ENCODE results near the gene SIX1. TPM values are rescaled to one million over a fixed set of nuclear protein-coding genes. Genes with fewer than 3 reads are reported as not detected.

SIX1 gene
- total and polyA plus RNA-seq, 2 of the 4 experiments (the other 2 are of a cell fraction), result 7.7 to 15.0 TPM

DNA sequence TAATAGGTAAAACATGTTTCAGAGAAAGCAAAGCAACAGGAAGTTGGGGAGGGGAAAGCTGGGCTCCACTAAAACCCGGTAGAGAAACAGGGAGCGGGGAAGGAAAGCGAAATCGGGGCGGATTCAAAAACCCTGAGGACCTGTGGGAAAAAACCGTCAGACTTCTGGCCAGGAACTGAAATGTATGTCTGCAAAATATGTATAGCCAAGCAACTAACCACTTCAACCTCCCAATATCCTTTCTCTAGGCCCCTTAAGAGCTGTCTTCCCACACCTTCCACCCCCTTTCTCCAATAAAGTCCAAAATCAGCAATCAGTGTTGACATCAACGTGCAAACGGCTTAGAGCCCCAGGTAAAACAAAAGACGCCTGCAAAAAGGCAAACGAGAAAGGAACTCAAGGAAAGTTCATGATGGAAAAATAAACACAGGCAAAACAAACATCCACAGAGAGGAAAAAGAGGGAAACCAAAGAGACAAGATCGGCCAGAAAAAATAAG lies 32.8 kb downstream of the SIX1 start:
- no peak overlapping the region for H3K18ac ChIP-seq (ENCODE audit: low read depth, low read length)
- H2AK9ac ChIP-seq (replicated peaks; ENCODE audit: low read depth, low read length, poor library complexity), result no peak overlapping the region
- no peak for ATAC-seq (ENCODE audit: low read depth)
- H2BK120ac ChIP-seq (ENCODE audit: low read depth, low read length), result no peak overlapping the region
- no peaks in the 10 kb centered on the region; a peak in 1 of 4 replicates for H3K79me1 ChIP-seq (ENCODE audit: low read depth in 1 of 2, low read length in 2 of 2)
- H2AK5ac ChIP-seq (ENCODE audit: low read depth, low read length), result no peak overlapping the region
- no peak overlapping the region for H2AFZ ChIP-seq (replicated peaks; ENCODE audit: low read length, poor library complexity)
- H3K14ac ChIP-seq (replicated peaks; ENCODE audit: low read depth, low read length), result no peak overlapping the region; the same call in 1 of the 2 replicates
- CTCF ChIA-PET, result no interaction called here
- dilution Hi-C loops (cut with HindIII; ENCODE audit: low sequenced_read_pairs, unreplicated experiment), result no loop called here
- H3K23ac ChIP-seq (ENCODE audit: low read depth, low read length), result no peak overlapping the region
- no peak for DNase-seq
- no peak overlapping the region for H3K4me2 ChIP-seq (ENCODE audit: low read depth, low read length)
- H3K27me3 ChIP-seq (ENCODE audit: control insufficient read depth, insufficient read depth, low read length), result no peaks in the 10 kb centered on the region
- H3K36me3 ChIP-seq (ENCODE audit: control insufficient read depth, insufficient read depth, low read length), result no peaks in the 10 kb centered on the region
- POLR2A ChIA-PET (ENCODE audit: unreplicated experiment), result no interaction called here
- WGBS, 2 experiments (ENCODE audit: extremely low coverage in 2 of 2, insufficient read length in 1 of 2), result no CpG with 5 or more reads among the region's 11 CpGs
- H4K5ac ChIP-seq (ENCODE audit: low read depth, low read length), result no peak overlapping the region
- no peak overlapping the region for H3K56ac ChIP-seq (ENCODE audit: extremely low read depth, insufficient read depth, low read length)
- peaks cover 3% of the 10 kb centered on the region; the same call in 1 of the 2 replicates for H3K9me1 ChIP-seq (ENCODE audit: insufficient read depth, low read length)
- H4K20me1 ChIP-seq (ENCODE audit: insufficient read depth, low read length), result no peaks in the 10 kb centered on the region
- no peaks in the 10 kb centered on the region; the same call in 1 of the 2 replicates for H3K4me1 ChIP-seq (ENCODE audit: control insufficient read depth, insufficient read depth, low read length)
- no peak overlapping the region for H2BK5ac ChIP-seq (ENCODE audit: low read depth, low read length, poor library complexity, severe bottlenecking)
- H2BK15ac ChIP-seq (ENCODE audit: low read depth, low read length), result no peak overlapping the region
- H4K8ac ChIP-seq (ENCODE audit: low read depth in 2 of 2, low read length in 2 of 2), result no peak overlapping the region
- no peak overlapping the region for H4K91ac ChIP-seq (ENCODE audit: insufficient read depth, low read depth, low read length)
- H3K9ac ChIP-seq (ENCODE audit: low read depth, low read length), result no peak overlapping the region
- H3K4me3 ChIP-seq (ENCODE audit: insufficient read depth, low read depth, low read length), result no peak overlapping the region
- no TSS peak for BruUV-seq (replicated peaks)
- in situ Hi-C loops (cut with MboI; ENCODE audit: low sequenced_read_pairs), result no loop called here
- TF ChIP-seq CHD1 (IDR thresholded peaks at IDR 0.05; ENCODE audit: low read depth, low read length), result no peak
- no peak for TF ChIP-seq RCOR1 (IDR thresholded peaks at IDR 0.05; ENCODE audit: insufficient replicate concordance, low read length)
- TF ChIP-seq ELK1 (IDR thresholded peaks at IDR 0.05; ENCODE audit: borderline replicate concordance, low read depth, low read length), result no peak
- no peak for TF ChIP-seq RFX5 (IDR thresholded peaks at IDR 0.05; ENCODE audit: low read depth, low read length)
- TF ChIP-seq FOS (IDR thresholded peaks at IDR 0.05; ENCODE audit: low read depth, low read length), result no peak
- no peak for TF ChIP-seq CEBPB (IDR thresholded peaks at IDR 0.05; ENCODE audit: low read depth, low read length)
- no peak for TF ChIP-seq NFE2L2 (IDR thresholded peaks at IDR 0.05; ENCODE audit: low read depth, low read length)
- TF ChIP-seq MXI1 (IDR thresholded peaks at IDR 0.05; ENCODE audit: borderline replicate concordance, low read depth, low read length), result no peak
- TF ChIP-seq BHLHE40 (IDR thresholded peaks at IDR 0.05; ENCODE audit: low read depth, low read length), result no peak
- TF ChIP-seq RAD21 (IDR thresholded peaks at IDR 0.05; ENCODE audit: low read length), result no peak
- no peak for TF ChIP-seq MAZ (IDR thresholded peaks at IDR 0.05; ENCODE audit: borderline replicate concordance, low read depth, low read length)
- TF ChIP-seq, protein P1, sequence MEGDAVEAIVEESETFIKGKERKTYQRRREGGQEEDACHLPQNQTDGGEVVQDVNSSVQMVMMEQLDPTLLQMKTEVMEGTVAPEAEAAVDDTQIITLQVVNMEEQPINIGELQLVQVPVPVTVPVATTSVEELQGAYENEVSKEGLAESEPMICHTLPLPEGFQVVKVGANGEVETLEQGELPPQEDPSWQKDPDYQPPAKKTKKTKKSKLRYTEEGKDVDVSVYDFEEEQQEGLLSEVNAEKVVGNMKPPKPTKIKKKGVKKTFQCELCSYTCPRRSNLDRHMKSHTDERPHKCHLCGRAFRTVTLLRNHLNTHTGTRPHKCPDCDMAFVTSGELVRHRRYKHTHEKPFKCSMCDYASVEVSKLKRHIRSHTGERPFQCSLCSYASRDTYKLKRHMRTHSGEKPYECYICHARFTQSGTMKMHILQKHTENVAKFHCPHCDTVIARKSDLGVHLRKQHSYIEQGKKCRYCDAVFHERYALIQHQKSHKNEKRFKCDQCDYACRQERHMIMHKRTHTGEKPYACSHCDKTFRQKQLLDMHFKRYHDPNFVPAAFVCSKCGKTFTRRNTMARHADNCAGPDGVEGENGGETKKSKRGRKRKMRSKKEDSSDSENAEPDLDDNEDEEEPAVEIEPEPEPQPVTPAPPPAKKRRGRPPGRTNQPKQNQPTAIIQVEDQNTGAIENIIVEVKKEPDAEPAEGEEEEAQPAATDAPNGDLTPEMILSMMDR (conservative IDR thresholded peaks at IDR 0.05; ENCODE audit: low read depth, low read length), result no peak
- TF ChIP-seq POLR2A (IDR thresholded peaks at IDR 0.05; ENCODE audit: low read depth, low read length), result no peak
- no peak overlapping the region for H3K4ac ChIP-seq (ENCODE audit: low read depth, low read length)
- H3K9me3 ChIP-seq (ENCODE audit: control insufficient read depth, insufficient read depth, low read length), result no peaks in the 10 kb centered on the region
- intact Hi-C loops (cut with micrococcal nuclease), result no loop called here
- no peak overlapping the region for H3K27ac ChIP-seq (ENCODE audit: insufficient read depth, low read length)
- H2BK20ac ChIP-seq (ENCODE audit: low read depth, low read length), result no peak overlapping the region
